AG08395 (cell line): ENCODE measurements around the gene ACTL8.

Experiments used
- DNase-seq: peaks from one replicate; pipeline ENCODE4 v3.0.0; 2012; ENCODE audit warnings: mixed read lengths, low spot score

The ACTL8 gene, protein sequence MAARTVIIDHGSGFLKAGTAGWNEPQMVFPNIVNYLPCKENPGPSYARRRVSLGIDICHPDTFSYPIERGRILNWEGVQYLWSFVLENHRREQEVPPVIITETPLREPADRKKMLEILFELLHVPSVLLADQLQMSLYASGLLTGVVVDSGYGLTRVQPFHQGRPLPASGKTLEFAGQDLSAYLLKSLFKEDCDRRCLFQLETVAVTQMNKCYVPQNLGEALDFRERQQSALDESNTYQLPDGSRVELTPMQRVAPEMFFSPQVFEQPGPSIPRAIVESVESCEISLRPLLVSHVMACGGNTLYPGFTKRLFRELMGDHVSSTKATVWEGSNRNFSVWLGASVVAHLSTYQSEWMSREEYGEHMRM

GRCh38 chr1:17755120-17755519 lies at the start of gene ACTL8:
ACTL8 (plus strand) TSS chr1:17755333; CDS start chr1:17823009, 67,676 bp downstream.
- no peak for DNase-seq

GRCh38 chr1:17706445-17706844 lies 48.7 kb upstream of the ACTL8 start:
- no peak for DNase-seq

- DNase-seq: no peak
These were observed 45.2 kb upstream of the ACTL8 start for GRCh38 chr1:17709981-17710380.

DNA sequence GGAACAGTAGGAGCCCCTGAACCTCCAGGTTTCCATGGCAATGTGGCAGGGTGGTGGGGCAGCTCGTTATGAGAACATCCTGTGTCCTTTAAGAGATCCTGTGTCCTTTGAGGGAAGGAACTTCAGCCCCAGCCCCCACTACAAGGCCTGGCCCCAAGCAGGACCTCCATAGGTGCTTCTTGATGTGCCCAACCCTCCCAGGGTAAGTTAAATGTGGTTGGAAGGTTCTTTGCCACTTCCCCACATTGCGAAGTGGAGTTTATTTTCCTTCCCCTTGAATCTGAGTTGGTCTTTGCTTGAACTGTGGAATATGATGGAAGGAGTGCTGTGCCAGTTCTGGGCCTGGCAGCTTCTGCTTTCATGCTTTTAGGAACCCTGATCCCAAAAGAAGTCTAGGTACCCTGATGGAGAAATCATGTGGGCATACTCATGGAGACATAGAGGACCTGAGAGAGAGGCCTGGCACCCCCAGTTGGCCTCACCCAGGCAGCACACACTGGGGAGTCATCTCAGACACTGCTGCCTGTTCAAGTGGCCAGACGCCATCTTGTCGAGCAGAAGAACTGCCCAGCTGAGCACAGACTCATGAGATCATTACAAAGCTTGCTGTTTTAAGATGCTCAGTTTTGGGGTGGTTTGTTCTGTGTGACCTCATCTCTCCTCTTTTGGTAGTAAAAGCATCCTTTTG lies 44.1 kb upstream of the ACTL8 start:
- no peak for DNase-seq

- DNase-seq: no peak
These were observed 43.6 kb upstream of the ACTL8 start for GRCh38 chr1:17711577-17711910.

GRCh38 chr1:17711941-17712340 lies 43.2 kb upstream of the ACTL8 start:
- DNase-seq: no peak

- DNase-seq: no peak
These were observed 41.1 kb upstream of the ACTL8 start for GRCh38 chr1:17713993-17714392.

DNA sequence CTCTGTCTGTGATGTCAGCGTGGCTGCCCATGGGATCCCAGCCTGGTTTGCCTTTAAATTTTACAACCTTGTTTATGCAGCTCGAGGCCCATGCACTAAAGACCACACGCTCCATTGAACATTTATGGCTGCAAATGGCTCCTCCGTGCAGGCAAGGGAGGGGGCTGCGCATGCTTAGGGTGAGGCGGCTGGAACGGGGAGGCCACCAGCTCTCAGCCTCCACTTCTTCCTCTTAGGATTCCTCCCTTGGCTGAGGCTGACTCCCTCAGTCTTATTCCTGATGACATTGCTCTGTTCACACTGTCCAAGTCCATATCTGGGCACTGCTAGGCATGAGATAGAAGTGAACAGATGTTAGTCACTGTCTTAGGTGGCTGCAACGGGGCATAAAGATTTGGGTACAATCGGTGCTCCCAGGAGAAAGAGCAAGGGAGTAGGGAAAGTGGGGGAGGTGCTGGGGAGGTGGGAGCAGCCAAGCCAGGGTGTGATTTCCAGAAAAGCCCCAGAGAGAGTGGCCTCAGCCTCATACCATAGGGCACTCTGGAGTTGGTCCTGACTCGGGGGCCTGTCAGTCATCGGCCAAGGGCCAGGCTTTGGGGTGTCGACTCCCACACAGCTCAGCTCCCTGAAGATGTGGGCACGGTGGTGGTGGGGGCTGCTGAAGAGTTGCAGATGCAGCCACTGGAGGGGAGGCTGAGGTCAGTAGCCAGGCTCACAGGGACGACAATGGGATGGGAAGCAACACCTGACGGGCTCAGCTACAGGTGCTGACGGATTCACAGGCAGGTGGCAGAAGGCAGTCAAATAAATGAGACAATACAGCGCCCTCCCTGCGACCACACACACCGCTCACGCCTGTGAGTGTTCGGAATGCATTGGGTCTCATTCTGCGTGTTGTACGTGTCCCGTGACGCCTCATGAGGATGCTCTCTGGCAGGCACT lies 37.3 kb upstream of the ACTL8 start:
- DNase-seq: no peak

DNA sequence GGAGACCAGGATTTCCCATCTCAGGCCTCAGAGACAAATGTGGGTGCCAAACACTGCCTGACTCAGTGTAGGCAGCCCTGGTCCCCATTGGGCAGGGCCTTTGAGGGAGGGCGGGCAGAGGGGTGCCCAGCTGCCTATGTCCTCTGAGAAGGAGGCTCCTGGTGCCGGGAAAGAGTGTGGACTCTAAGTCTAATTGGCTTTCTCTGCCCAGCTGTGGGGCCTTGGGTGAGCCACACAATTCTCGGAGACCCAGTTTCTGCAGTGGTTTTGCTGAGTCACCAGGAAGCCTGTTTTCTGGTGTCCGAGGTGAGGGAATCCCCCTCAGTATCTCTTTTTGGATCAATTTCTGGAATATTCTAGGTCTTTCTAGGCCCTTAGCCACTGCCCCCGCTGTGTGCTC lies 35.3 kb upstream of the ACTL8 start:
- peak; percentile 27 for DNase-seq

DNA sequence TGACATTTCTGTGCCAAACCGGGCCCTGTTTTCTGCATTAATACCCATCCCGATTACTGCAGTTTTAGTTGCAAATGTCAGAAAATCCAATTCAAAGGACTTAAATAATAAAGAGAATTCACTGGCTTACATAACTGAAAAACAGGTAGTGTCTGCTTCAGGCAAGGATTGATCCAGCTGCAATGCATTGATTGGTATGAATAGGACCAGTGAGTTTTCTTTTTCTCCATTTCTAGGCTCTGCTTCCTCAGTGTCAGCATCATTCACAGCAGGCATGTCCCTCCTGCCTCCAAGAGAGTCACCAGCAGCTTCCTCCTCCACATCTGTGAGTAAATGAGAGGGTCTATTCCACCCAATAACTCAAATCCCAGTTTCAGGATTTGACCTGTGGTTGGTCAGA lies 33.7 kb upstream of the ACTL8 start:
- no peak for DNase-seq

DNA sequence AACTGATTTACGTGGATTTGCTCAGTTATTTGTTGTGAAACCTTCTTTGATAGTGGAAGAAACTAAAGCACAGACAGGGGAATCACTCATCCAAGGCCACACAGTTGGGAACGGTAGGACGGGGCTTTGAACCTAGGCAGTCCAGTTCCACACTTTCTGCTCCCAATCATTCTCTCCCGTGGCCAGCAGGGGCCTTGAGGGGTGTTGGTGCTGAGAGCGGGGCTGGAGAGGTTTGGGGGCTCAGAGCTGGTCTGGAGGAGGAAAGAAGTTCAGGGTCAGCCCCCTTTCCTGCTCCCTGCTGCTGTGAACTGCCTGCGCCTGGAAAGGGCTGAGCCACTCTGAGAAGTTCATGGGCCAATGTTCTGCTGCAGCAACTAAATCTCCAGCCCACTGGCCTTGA lies 31.4 kb upstream of the ACTL8 start:
- no peak for DNase-seq

DNA sequence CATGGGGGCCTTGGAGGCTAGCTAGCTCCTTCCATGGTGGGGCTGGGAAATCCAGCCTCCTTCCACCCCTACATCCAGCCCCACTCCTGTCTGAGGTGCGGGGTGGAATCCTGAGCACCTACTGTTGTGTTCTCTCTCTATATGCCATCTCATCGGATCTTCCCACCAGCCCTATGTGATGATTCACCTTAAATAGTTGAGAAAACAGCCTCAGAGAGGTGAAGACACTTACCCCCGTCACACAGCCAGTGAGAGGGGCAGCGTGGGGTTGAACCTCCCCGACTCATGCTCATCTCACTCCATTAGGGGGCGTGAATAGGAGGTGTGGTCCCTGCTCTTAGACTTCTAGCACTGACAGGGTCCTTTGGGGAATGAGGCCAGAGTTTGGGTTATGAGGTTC lies 31.0 kb upstream of the ACTL8 start:
- DNase-seq: no peak

DNA sequence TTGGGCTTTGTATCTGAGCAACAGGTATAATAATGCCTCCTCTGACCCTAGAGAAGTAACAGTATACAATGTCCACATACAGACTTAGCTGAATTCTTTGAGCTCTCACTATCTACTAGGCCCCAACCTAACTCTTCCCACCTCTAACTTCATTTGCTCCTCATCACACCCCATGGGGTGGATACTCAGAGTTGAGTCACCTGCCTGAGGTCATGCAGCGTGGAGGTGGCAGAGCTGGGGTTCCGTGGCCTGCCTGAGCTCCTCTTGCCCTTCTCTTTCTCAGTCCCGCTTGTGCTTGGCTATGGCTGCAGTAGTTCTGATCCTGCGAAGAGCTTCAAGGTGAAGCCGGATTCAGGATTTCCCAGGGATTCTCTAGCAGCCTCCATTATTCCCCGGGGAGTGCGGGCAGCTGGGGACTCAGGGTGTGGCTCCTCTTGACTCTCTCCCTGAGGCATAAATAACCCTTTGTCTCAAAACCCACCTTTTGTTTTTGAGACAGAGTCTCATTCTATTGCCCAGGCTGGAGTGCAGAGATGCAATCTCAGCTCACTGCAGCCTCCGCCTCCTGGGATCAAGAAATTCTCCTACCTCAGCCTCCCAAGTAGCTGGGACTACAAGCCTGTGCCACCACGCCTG lies 29.9 kb upstream of the ACTL8 start:
- no peak for DNase-seq

- no peak for DNase-seq
These were observed 29.1 kb upstream of the ACTL8 start for GRCh38 chr1:17725811-17726582.

DNA sequence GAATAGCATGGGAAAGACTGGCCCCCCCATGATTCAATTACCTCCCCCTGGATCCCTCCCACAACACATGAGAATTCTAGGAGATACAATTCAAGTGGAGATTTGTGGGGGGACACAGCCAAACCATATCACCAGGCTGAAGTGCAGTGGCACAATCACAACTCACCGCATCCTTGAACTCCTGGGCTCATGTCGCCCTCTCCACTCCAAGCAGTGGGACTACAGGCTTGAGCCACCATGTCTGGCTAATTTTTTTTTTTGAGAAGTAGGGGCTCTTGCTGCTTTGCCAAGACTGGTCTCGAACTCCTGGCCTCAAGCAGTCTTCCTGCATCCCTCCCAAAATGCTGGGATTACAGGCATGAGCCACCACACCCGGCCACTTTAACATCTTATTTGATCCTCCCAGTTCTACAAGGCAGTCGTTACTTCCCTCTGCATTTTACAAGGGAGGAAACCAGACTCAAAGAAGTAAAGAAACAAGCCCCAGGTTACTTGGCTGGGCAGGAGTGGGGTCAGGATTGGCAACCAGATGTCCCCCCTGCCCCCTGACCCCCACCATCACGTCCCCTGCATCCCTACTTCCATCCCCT lies 26.9 kb upstream of the ACTL8 start:
- DNase-seq: no peak

DNA sequence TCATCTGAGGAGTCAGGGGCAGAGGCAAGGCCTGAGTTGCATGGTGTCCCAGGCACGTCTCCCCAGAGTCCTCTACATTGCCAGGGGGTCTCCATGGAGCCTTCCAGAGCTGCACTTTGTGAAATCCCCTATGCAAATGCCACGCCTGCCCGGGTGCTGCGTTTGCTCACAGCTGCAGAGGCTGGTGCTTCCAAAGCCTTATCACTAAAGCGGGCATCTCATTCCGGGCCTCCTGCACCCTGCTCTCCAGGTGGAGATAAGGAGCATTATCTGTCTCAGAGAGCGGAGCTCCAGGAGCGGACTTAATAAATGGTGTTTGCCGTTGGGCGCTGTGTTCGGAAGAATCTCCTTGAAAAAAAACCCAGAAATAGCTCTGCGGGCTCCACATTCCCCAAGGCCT lies 25.9 kb upstream of the ACTL8 start:
- no peak for DNase-seq

DNA sequence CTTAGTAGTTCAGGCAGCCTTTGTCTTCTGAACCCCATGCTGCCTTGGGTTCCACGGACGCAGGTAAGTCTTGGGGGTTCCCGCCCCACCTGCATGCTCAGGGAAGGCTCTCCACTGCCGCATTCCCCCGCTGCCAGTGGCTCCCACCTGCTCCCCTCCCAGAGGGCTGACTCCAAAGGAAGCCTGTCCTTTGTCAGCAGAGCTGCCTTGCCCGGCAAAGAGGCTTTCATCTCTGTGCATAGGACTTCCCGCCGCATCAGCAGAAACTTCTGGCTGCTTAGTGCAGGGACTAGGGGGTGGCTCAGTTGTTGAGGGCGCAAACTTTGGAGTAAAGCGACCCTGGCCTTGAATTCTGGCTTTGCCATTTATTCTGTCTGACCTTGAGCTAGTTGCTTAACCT lies 25.2 kb upstream of the ACTL8 start:
- no peak for DNase-seq

- no peak for DNase-seq
These were observed 23.7 kb upstream of the ACTL8 start for GRCh38 chr1:17731460-17731859.

DNA sequence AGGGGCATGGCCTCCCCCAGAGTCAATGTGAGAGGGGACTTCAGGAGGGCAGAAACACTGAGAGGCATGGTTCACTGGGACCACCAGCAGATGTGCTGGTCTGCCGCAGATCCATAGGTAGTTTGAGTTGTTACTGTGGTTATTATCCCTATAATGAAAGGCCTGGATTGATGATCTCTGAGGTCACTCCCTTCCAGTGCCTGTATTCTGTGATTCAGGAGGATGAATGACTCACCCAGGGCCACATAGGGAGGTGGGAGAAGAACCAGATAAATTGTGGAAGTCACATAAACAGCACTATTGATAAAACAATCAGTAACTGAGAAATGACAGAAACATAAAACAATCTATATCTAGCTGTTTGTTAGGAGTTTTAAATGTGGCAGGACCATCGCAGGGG lies 22.7 kb upstream of the ACTL8 start:
- peak; percentile 77 for DNase-seq

DNA sequence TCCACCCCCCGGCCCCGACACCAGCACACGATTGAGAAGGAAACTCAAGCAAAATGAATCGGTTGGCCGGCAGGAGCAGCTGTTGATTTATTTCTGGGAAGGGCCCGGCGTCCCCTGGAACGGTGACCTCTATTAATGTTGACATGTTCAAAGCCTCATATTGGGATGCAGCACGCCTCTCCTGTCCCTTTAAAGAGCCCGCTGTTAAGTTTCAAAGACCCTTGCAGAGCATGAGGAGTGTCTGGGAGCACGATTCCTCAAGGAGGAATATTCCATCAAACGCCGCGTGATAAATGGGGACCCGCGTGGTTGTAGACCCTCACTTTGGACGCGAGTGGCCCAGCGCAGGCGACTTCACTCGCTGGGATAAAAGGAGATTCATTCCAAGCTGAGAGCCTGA lies 21.5 kb upstream of the ACTL8 start:
- DNase-seq: no peak

GRCh38 chr1:17734609-17735008 lies 20.5 kb upstream of the ACTL8 start:
- no peak for DNase-seq
